B cell (primary cell): ENCODE measurements around the gene NPHS1. TPM values are rescaled to one million over a fixed set of nuclear protein-coding genes. Genes with fewer than 3 reads are reported as not detected.
"Not testable (repeated sequence)": the region's sequence is repeated elsewhere in the genome, so short reads cannot be mapped to it uniquely, and the experiment has no call there.

Experiments
- ATAC-seq: fragments of 200-7000 bp; cut with Tn5 transposase; one replicate; pipeline ENCODE4 v1.10.0; 2021; ENCODE audit warnings: low read depth, mild to moderate bottlenecking, moderate number of reproducible peaks, moderate library complexity
- CTCF ChIA-PET: fragments of 350-600 bp; sonication (Branson Sonifier 250); formaldehyde crosslinking; loops from one replicate; lab custom pipeline; 2021; ENCODE audit warnings: antibody characterized with exemption, inconsistent platforms; lab: Charles Lee
- POLR2A ChIA-PET: fragments of 350-600 bp; sonication (Branson Sonifier 250); formaldehyde crosslinking; loops from one replicate; lab custom pipeline; 2021; ENCODE audit warnings: antibody characterized with exemption; lab: Charles Lee
- DNase-seq: peaks from one replicate; pipeline ENCODE4 v3.0.0; 2013
- H2AFZ ChIP-seq: 2 replicates; pipeline ENCODE4 v1.6.1; 2012; ENCODE audit warnings: mild to moderate bottlenecking, low read depth, low read length; ENCODE audit not compliant: insufficient read depth, poor library complexity, severe bottlenecking
- H3K27ac ChIP-seq, 2 donors: 1 replicate in 1 of 2; 2 replicates in 1 of 2; pipeline ENCODE4 v1.5.1; 2012 to 2013; ENCODE audit warnings: low read length in 2 of 2, mild to moderate bottlenecking in 2 of 2, moderate library complexity in 1 of 2
- H3K27me3 ChIP-seq, 4 experiments: fragments of 200-600 bp in 1 of 4; sonication (generic) in 1 of 4; replicated peaks in 1 of 4; 1 replicate in 2 of 4; 2 replicates in 2 of 4; pipeline versions ENCODE4 v1.6.1 to v1.7.0; 2013 to 2016; ENCODE audit warnings: low read length in 3 of 4, mild to moderate bottlenecking in 2 of 4, mixed read lengths in 1 of 4, moderate library complexity in 1 of 4; ENCODE audit not compliant: insufficient read depth in 4 of 4, control insufficient read depth in 3 of 4; ENCODE audit errors: control extremely low read depth in 1 of 4
- H3K36me3 ChIP-seq, 2 experiments: replicated peaks in 1 of 2; 1 replicate in 1 of 2; 2 replicates in 1 of 2; pipeline versions ENCODE4 v1.6.1 to v1.7.1; 2013; ENCODE audit warnings: low read length in 1 of 2; ENCODE audit not compliant: insufficient read depth in 2 of 2, control insufficient read depth in 1 of 2; ENCODE audit errors: control extremely low read depth in 1 of 2, extremely low read depth in 1 of 2
- H3K4me1 ChIP-seq, 2 donors: fragments of 200-600 bp in 1 of 2; sonication (generic) in 1 of 2; 1 replicate in 1 of 2; 2 replicates in 1 of 2; pipeline versions ENCODE4 v1.5.1 to v1.6.1; 2013 to 2017; ENCODE audit warnings: low read length in 2 of 2; ENCODE audit not compliant: control insufficient read depth in 2 of 2, insufficient read depth in 2 of 2
- H3K4me2 ChIP-seq: replicated peaks from 2 replicates; pipeline ENCODE3; 2012; ENCODE audit warnings: mild to moderate bottlenecking, low read depth, low read length; ENCODE audit not compliant: poor library complexity, severe bottlenecking
- H3K4me3 ChIP-seq, 5 experiments: fragments of 200-600 bp in 1 of 5; sonication (generic) in 1 of 5; 1 replicate in 3 of 5; 2 replicates in 2 of 5; pipeline versions ENCODE4 v1.5.1 to v1.7.0; 2011 to 2016; ENCODE audit warnings: low read length in 4 of 5, mild to moderate bottlenecking in 4 of 5, low read depth in 2 of 5, control low read depth in 1 of 5, moderate library complexity in 1 of 5; ENCODE audit not compliant: insufficient read depth in 1 of 5; ENCODE audit errors: control extremely low read depth in 1 of 5, extremely low read depth in 1 of 5
- H3K79me2 ChIP-seq: fragments of 200-600 bp; sonication (generic); one replicate; pipeline ENCODE4 v1.6.0; 2016; ENCODE audit warnings: low read length; ENCODE audit not compliant: control insufficient read depth, insufficient read depth
- H3K9ac ChIP-seq: fragments of 200-600 bp; sonication (generic); 2 replicates; pipeline ENCODE4 v1.6.1; 2017; ENCODE audit warnings: mild to moderate bottlenecking, low read length, moderate library complexity
- H3K9me3 ChIP-seq, 3 donors: one replicate each; pipeline versions ENCODE4 v1.6.1 to v1.7.1; 2013; ENCODE audit warnings: low read length in 2 of 3; ENCODE audit not compliant: control insufficient read depth in 2 of 3, insufficient read depth in 1 of 3; ENCODE audit errors: control extremely low read depth in 1 of 3
- H4K20me1 ChIP-seq: 2 replicates; pipeline ENCODE4 v1.6.0; 2012; ENCODE audit warnings: mild to moderate bottlenecking, low read length; ENCODE audit not compliant: insufficient read depth, control insufficient read depth, poor library complexity, severe bottlenecking
- H3K27ac Mint-ChIP-seq: one replicate; pipeline ENCODE4 v1.8.0; 2021; ENCODE audit warnings: mixed read lengths
- H3K27me3 Mint-ChIP-seq: one replicate; pipeline ENCODE4 v1.8.0; 2021; ENCODE audit warnings: mixed read lengths
- H3K4me1 Mint-ChIP-seq: one replicate; pipeline ENCODE4 v1.8.0; 2021; ENCODE audit warnings: mixed read lengths
- H3K4me3 Mint-ChIP-seq: one replicate; pipeline ENCODE4 v1.8.0; 2021; ENCODE audit warnings: mixed read lengths
- H3K9me3 Mint-ChIP-seq: one replicate; pipeline ENCODE4 v1.8.0; 2022; ENCODE audit warnings: mixed read lengths; ENCODE audit not compliant: insufficient read depth
- CTCF ChIP-seq: fragments of 200-600 bp; IDR thresholded peaks from one replicate; pipeline ENCODE4 v1.8.0; 2022; ENCODE audit warnings: antibody characterized with exemption, mild to moderate bottlenecking
- EZH2 ChIP-seq: IDR thresholded peaks from 2 replicates; pipeline ENCODE4 v1.6.1; 2012; ENCODE audit warnings: borderline replicate concordance, low read depth, mild to moderate bottlenecking, moderate library complexity, low read length; ENCODE audit not compliant: insufficient read depth, poor library complexity, severe bottlenecking
- WGBS: methylation state at CpG from one replicate; pipeline ENCODE4 v1.1.5; 2013; ENCODE audit warnings: missing lambda C conversion rate; ENCODE audit not compliant: insufficient coverage; 5-methylcytosine and 5-hydroxymethylcytosine counted together
- intact Hi-C: fragments of 100-400 bp; cut with micrococcal nuclease; formaldehyde crosslinking; loops from one replicate; pipeline ENCODE4 v1.10.0; 2022
- polyA plus RNA-seq: library from polyadenylated mRNA; depleted of rRNA; stranded (reverse); fragments of >200 nt; gene quantifications from 2 replicates; pipeline ENCODE4 v1.2.3, GENCODE V29; 2012
- total RNA-seq, 2 donors: library from RNA; stranded (reverse); fragments of 120-200 nt in 1 of 2; gene quantifications; 1 replicate in 1 of 2; 2 replicates in 1 of 2; pipeline versions ENCODE4 v1.2.3 to v1.2.4, GENCODE V29; 2013 to 2022

NPHS1 gene
- total and polyA plus RNA-seq, 2 donors (not counting 1 experiment from before 2014, with no cell fraction given), result not detected

- Mint-ChIP-seq H3K4me1 (peaks cover 6% of the 10 kb centered on the region), H3K4me3 (no peak overlapping the region), H3K27ac (no peak overlapping the region), H3K9me3 (no peaks in the 10 kb centered on the region), H3K27me3 (peaks cover 27% of the 10 kb centered on the region)
- Histone ChIP-seq H3K9ac (no peak overlapping the region), H3K4me1 (peaks cover 0 to 5% of the 10 kb centered on the region in 2 donors), H3K27me3 (peaks cover 0 to 17% (median 3%) of the 10 kb centered on the region in 4 experiments), H3K79me2 (no peaks in the 10 kb centered on the region), H4K20me1 (no peaks in the 10 kb centered on the region), H3K27ac (no peak overlapping the region), H3K9me3 (peaks cover 0 to 5% (median 0%) of the 10 kb centered on the region in 3 donors), H3K4me3 (no peak overlapping the region), H2AFZ (no peak overlapping the region), H3K36me3 (no peaks in the 10 kb centered on the region), H3K4me2 (peak overlapping the region; percentile 30)
- intact Hi-C loops, result no loop called here
- TF ChIP-seq CTCF (no peak), EZH2 (no peak)
- POLR2A ChIA-PET, result interaction anchor here (0.7 kb wide), 1 partner anchor 389 kb away, joined by 6 read pairs; no protein-coding TSS in a partner anchor
- CTCF ChIA-PET, result no interaction called here
- ATAC-seq, result no peak
- WGBS, result 26% methylated on average over 38 of the region's 39 CpGs
- no peak for DNase-seq
Measured at GRCh38 chr19:35796645-35797542, 55.4 kb downstream of the NPHS1 start.

- peaks cover 24% of the 10 kb centered on the region for H3K27me3 Mint-ChIP-seq
- intact Hi-C loops, H3K79me2 ChIP-seq, H3K9me3 ChIP-seq, ATAC-seq, CTCF ChIA-PET, DNase-seq, POLR2A ChIA-PET, H3K9me3 Mint-ChIP-seq, H3K4me1 Mint-ChIP-seq, H3K4me2 ChIP-seq, H4K20me1 ChIP-seq, H3K27ac ChIP-seq, H3K4me3 Mint-ChIP-seq, H3K4me3 ChIP-seq, H3K9ac ChIP-seq, H3K27ac Mint-ChIP-seq, H2AFZ ChIP-seq, H3K36me3 ChIP-seq, H3K4me1 ChIP-seq: not testable (repeated sequence)
- H3K27me3 ChIP-seq, result peaks cover 0 to 17% (median 3%) of the 10 kb centered on the region in 4 experiments
- WGBS, result no CpG with 5 or more reads among the region's 1 CpG
Measured at GRCh38 chr19:35795564-35795963, 56.7 kb downstream of the NPHS1 start.
